ENCODE data around the gene ALOXE3.
"Not testable (repeated sequence)": the region's sequence is repeated elsewhere in the genome, so short reads cannot be mapped to it uniquely, and the experiment has no call there.

ALOXE3 gene

GRCh38 chr17:8121407-8121680, 3.0 kb upstream of the ALOXE3 start:
- DNase-seq: no peak

- peak; percentile 60 to 74 for DNase-seq
Observed at GRCh38 chr17:8120520-8121406, 2.4 kb upstream of the ALOXE3 start.

- DNase-seq: peak; percentile 75 to 84
Observed at GRCh38 chr17:8119581-8120519, 1.5 kb upstream of the ALOXE3 start.

DNA sequence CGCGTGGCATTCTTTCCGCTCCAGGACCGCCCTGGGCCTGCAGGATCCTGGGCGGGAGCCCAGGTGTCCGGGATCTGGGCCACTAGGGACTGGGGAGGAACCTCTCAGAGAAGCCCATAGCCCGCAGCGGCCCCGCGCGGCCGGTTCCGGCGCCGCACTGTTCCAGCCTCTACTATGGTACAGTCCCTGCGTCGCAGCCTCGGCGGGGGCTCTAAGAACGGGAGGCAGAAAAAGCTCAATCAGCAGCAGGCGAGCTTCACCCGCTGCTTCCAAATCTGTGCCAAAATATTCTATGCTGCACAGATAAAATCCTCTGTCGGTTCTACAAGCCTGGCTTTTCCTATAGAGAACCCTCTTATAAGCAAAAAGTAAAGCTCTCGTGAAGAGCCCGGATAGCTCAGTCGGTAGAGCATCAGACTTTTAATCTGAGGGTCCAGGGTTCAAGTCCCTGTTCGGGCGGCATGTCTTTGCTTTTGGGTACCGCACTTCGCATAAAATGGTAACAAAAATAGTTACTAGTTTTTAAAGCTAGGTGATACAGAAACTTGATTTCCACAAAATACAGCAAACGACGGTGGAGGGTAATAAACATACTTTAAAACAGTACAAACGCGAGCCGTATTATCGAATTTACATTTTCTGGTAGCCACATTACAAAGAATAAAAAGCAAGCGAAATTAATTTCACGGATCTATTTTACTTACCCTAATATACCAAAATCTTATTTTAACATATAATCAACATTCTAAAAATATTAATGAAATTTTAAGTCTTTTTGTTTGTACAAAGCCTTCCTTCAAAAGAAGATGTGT, 661 bp upstream of the ALOXE3 start:
- DNase-seq: peak; percentile 83 to 84

- no peak for DNase-seq
Observed at GRCh38 chr17:8117367-8117979, 841 bp downstream of the ALOXE3 start.

DNA sequence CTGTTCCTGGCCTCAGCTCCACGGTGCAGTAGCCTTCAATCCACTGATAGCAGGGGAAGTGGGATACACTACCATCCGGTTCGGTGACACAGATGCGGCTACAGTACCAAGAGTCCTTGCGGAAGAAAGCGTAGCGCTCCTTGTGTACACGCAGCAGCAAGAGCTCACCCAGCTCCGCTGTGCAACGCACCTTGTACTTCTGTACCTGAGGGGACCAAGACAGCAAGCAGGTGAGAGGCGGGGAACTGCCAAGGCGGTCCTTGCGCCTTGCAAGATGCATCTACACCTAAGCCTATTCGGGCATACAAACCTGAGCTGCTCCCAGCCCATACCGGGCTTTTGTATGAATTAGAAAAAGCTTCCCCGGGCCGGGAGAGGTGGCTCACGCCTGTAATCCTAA, 1.5 kb downstream of the ALOXE3 start:
- DNase-seq: no peak

DNA sequence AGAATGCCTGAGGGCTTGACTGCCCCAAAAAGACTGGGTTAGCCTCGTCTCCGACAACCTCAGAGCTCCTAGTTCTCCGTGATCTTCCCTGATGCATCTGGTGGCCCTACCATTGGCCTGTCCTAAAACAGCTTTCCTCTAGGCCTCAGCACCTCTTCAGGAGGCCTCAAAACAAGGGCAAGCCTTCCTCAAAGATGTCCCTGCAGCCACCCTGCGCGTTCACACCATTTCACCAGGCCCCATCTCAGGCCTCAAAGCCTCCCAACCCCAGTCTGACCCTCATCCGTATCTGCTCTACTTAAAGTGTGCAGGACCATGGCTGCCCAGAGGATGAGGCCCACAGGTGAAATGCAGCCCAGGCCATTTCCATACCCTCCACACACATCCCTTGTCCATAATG, 7.4 kb downstream of the ALOXE3 start:
- no peak for DNase-seq

DNA sequence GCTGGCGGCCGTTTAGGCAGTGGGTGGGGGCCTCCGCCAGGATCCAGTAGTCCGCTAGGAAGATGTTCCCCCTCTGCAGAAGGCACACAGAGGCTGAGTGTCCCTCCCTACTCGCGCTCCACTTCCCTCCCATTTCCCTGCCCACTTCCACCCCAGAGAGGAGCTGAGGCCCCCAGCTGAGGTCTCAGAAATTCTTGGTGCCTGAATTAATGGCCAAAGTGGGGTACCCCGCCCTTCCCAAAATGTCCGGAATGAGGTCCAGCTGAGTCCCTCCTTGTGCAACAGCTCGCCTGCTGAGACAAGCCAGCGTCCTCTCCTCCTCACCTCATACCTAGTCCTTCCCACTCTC, 7.9 kb downstream of the ALOXE3 start:
- no peak for DNase-seq

DNA sequence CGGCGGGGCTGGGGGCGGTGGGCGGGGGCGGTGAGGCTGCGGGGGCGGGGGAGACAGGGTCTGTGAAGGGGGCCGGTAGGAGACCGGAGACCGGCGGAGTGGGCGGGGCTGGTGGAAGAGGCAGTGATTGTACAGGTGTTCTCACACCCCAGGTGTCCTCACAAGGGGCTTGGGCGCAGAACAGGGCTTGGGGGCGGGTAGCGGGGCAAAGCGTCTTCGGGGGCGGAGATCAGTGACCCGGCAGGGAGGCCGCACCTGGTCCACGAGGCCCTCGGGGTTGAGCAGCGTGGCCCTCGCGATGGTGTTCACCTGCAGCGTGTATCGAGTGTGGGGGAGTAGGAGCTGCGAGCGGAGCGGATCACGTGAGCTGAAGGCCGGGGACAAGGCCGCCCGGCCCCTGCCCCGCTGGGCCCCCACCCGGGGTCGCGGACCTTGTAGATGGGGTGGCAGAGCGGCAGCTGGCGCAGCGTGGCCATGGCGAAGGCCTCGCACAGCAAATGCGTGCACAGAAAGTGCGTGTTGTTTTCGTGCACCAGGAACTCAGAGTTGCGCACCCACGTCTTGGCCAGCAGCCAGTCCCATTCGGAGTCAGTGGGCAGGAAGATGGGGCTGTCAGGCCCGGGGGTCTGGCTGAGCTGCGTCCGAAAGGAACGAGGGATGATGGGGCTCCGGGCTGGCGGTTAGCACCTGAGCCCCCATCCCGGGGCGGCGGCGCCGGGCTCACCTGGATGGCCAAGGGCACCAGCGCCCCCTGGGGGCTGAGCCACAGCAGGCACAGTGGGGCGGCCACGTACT, 8.5 kb downstream of the ALOXE3 start:
- peak; percentile 81 to 83 for DNase-seq

DNA sequence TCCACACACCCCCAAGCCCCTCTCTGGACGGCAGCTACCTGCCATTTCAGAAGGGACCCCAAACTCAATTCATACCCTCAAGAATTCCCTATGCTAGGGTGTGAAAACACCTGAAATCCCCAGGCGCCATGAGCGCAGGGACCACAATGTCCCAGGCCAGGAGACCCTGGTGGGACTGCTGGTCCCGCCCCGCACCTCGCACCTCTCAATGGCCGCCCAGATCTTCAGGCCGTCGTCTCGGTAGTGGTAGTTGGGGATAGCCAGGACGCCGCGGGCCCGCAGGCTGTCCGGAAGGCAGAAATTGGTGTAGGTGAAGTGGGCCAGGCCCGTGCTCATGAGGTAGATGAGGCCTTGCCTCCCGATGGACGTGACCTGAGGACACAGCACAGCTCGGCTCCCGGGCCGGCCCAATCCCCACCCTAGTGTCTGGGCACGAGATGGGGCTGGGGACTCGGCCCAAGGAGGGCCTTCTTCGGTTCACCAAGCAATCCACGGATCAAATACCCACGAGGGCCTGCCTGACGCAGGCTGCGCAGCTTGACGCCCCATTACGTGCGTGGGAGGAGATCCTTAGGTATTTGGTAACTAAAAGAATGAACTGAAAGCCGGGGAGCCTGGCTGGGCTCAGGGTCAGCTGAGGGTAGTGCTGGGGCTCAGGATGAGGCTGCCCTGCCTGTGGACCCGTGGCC, 9.2 kb downstream of the ALOXE3 start:
- DNase-seq: no peak

GRCh38 chr17:8106980-8107379, 11.3 kb downstream of the ALOXE3 start:
- not testable (repeated sequence) for DNase-seq

- DNase-seq: no peak
Observed at GRCh38 chr17:8105957-8106398, 12.3 kb downstream of the ALOXE3 start.

DNA sequence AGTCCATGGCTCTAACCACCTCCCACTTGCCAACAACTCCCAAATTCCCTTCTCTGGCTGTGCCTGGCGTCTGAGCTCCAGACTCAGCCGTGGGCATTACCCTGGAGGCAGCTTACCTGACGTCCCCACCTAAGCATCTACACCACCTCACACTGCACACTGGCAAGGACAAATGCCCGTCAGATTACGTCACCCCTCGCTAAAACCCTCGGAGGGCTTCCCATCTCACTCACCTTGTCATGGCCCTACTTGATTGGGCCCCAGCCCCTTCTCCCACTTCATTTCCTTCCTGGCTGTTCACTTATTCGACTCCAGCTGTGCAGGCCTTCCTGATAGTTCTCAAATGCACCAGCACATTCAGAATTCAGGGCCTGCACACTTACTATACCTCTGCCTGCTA, 13.4 kb downstream of the ALOXE3 start:
- no peak for DNase-seq

DNA sequence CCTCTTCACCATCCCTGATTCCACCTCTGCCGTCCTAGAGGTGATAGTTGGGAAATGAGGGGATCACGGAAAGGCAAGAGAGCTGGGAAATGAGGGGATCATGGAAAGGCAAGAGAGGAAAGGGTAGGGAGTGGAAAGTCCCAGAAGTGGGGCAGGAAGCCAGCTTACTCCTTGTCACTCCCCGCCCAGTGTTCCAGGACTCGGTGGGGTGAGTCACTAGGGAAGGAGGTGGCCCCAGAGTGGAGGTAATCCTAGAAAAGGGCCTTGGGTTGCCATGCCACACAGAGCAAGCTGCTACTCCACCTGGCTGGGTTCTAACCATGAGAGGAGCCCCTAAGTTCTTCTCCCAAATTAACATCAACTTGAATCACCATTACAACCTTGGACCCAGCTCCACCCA, 14.8 kb downstream of the ALOXE3 start:
- no peak for DNase-seq

DNA sequence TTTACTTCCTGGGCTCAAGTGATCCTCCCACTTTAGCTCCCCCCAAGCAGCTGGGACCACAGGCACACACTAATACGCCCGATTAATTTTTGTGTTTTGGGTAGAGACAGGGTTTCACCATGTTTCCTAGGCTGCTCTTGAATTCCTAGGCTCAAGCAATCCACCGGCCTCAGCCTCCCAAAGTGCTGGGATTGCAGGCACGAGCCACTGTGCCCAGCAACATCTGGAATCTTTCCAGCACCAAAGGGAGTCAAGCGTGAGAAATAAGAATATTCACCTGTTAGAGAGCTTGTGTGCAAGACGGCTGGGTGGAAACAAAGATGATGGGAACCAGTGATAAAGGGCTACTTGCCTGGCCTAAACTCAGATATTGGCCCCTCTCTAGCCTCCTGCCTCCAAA, 16.6 kb downstream of the ALOXE3 start:
- DNase-seq: no peak

DNA sequence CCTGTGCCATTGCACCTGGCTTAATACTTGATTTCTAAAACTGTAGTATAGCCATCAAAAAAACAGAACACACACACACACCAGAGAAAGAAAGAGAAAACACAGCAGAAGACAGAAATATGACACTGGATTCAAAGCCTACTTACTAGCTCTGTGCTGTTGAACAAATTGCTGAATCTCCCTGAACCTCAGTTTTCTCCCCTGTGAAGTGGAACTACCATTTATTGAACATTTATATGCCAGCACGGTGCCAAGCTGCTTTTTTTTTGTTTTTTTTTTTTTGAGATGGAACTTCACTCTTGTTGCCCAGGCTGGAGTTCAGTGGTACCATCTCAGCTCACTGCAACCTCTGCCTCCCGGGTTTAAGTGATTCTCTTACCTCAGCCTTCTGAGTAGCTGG, 17.6 kb downstream of the ALOXE3 start:
- no peak for DNase-seq

- DNase-seq: no peak
Observed at GRCh38 chr17:8100111-8100510, 18.2 kb downstream of the ALOXE3 start.

- DNase-seq: no peak
Observed at GRCh38 chr17:8096541-8096940, 21.8 kb downstream of the ALOXE3 start.

DNA sequence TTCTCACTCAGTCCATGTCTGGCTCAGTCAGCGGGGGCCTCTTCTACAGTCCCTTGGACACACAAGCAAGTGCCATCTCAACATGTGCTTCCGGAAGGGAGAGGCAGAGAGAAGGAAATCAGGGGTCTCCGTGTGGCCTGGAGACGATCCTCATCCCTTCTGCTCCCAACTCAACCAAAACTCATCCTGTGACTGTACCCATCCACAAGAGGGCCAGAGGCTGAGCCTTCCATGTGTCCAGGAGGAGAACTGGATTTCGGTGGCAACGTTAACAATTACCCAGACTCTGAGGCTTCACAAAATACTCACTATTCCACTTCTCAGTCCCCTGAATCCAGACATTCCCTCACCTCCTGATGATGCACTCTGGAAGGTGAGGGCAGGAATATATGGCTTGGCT, 23.0 kb downstream of the ALOXE3 start:
- no peak for DNase-seq

DNA sequence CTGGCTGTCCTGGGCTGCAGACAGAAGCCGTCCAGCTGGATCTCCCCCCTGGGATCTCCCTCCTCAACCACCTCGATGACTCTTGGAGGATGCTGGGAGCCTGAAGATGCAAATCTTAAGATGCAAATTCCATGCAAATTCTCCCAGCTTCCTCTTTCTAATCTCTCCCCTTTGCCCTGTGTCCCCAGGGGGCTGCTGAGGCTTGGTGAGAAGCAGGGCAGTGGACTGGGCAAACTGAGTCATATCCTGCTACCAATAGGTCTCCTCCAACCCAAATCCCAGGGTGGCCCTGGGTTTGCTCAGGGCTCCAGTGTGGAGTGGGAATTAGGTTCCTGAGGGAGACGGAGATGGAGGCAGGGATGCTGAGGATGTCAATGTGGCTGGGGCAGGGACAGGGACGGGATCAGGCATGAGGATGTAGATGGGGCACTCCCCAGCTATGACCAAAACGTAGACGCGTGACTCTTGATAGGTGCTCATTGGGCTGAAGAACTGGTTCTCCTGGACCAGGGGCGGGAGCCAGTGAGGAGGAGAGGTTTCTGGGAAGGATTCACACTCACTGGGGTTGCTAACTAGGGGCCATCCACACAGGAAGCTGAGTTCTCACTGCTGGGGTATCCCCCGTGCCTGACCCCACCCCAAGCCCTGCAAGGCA, 27.2 kb downstream of the ALOXE3 start:
- no peak for DNase-seq

DNA sequence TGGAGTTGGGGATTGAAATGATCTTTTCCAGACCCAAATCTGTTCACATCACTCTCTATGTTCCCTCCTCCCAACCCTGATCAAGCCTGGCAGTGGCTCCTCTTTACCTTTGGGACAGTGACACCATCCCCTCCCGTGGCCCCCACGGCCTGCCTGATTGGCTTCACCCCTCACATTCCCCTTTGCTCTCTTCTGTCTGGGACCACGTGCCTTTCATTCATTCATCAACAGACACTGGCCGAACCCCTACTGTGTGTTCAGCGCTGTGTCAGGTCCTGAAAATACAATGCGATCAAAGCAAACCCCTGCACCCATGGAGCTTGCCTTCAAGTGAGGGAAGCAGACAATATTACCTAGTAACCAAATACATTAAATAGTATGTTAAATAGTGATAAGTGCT, 28.6 kb downstream of the ALOXE3 start:
- DNase-seq: no peak

Data from activated CD4-positive, alpha-beta T cell treated with anti-CD3 and anti-CD28 coated beads for 4 hours (primary cell).